GM19452 (cell line): Measurements from ENCODE around the gene KMT2E.
A peak's percentile ranks its signal among the peaks of the same experiment; 100 is the strongest.
"Not testable (repeated sequence)": the region's sequence is repeated elsewhere in the genome, so short reads cannot be mapped to it uniquely, and the experiment has no call there.

Source experiments
- ATAC-seq: cut with Tn5 transposase; IDR thresholded peaks from one replicate; pipeline ENCODE4 v1.9.1; 2021; ENCODE audit not compliant: unreplicated experiment

KMT2E gene

DNA sequence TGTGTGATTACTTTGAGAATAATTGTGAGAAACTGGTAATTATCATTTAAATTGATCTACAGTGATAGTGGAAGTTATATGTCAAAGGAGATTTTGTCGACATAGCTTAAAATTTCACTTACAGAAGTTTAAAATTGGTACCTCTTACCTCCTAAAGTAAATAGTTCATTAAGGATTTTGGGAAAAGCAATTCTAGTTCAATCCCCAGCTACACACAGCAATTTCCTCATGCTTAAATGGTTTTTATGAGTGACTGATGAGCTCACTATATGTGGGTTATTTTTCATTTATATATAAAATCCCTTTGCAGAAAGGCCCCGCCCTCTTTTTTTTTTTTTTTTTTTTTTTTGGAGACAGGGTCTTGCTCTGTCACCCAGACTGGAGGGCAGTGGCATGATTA, 12.7 kb downstream of the KMT2E start:
- ATAC-seq: no peak

DNA sequence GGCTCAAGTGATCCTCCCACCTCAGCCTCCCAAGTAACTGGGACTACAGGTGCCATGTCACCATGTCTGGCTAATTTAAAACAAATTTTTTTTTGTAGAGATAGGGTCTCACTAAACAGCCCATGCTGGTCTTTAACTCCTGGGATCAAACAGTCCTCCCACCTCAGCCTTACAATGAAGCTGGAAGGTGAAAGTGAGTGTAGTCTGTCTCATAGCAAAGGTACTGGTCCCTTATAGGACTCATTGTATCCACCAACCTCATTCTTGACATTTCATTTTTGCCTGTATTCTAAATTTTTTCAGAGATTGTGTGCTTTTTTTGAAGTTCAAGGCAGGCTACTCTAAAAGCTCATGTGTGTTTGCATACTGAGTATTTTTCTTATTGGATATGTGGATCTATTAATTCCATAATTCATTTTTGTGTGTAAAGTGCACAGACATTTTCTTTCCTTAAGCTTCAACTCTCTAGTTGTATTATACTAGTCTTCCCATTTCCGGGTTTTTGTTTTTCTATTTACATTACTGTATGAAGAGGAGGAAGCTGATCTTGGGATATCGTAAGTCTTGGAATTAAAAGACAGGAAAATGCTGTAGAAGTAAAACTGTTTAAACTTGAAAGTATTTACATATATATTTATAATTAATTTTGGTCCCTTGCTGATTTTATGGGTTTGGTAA, 13.3 kb downstream of the KMT2E start:
- no peak for ATAC-seq

DNA sequence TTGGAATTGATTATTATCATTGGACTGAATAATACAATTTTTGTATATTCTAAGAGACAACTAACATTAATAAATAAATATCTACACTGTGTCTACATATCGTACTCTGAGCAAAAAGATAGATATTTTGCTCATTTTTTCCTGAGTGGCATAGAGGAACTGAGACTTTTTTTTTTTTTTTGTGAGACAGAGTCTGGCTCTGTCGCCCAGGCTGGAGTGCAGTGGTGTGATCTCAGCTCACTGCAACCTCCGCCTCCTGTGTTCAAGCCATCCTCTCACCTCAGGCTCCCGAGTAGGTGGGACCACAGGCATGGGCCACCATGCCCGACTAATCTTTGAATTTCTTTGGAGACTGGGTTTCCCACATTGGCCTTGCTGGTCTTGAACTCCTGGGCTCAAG, 14.0 kb downstream of the KMT2E start:
- ATAC-seq: peak; percentile 54

DNA sequence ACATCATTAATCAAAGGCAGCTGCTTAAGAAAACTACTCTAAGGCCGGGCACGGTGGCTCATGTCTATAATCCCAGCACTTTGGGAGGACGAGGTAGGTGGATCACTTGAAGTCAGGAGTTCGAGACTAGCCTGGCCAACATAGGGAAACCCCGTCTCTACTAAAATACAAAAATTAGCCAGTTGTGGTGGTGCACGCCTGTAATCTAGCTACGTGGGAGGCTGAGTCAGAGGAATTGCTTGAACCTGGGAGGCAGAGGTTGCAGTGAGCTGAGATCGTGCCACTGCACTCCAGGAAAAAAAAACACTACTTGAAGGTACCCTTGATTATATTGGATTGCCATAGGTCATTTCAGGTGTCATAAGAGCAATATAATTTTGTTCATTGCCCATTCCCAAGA, 14.9 kb downstream of the KMT2E start:
- ATAC-seq: not testable (repeated sequence)

DNA sequence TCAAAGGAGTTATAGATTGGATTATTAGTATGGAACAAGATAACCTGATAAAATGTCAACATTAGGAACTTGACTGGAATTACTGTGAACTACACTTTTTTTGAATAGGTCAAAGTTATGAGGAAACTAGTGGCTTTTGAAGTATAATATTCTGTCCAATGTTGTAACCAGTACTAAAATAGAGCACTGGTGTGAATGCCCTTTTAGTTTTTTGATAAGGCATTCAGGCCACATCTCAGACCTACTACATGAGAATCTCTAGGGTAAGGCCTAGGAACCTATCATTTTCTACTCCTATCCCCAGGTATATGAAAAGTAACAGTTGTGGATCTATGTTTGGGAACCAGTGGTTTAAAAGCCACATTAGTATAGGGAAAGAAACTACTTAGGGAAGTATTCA, 16.4 kb downstream of the KMT2E start:
- no peak for ATAC-seq

DNA sequence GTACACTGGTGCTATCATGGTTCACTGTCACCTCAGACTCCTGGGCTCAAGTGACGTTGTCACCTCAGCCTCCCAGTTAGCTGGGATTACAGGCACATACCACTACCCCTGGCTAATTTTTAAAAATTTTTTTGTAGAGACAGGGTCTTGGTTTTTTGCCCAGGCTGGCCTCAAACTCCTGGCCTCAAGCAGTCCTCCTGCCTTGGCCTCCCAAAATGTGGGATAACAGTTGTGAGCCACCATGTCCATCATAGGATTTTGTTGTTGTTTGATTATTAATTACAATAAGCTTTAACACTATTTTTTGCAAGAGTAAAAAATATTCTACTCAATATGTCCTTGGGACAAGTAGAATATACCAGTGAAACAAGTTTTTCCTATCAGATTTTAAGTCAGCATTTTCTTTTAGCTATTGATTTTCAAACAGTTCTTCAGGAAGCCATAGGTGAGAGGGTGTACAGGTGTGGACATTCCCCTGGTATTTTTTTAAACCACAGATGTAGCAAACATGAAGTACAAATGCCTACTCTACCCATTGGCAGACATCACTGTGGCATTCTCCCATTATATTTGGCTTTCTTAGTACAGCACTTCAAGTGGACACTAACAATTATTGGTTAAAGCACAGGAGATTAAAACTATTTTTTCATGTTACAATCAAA, 18.7 kb downstream of the KMT2E start:
- ATAC-seq: no peak

DNA sequence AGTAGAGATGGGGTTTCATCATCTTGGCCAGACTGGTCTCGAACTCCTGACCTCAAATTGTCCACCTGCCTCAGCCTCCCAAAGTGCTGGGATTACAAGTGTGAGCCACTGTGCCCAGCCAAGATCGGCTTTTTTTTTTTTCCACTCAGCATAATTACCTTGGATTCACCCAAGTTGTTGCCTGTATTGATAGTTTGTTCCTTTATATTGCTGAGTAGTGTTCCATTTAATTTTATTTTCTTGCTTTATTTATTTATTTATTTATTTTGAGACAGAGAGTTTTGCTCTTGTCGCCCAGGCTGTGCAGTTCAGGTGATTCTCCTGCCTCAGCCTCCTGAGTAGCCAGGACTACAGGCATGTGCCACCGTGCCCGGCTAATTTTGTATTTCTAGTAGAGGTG, 21.3 kb downstream of the KMT2E start:
- ATAC-seq: no peak

DNA sequence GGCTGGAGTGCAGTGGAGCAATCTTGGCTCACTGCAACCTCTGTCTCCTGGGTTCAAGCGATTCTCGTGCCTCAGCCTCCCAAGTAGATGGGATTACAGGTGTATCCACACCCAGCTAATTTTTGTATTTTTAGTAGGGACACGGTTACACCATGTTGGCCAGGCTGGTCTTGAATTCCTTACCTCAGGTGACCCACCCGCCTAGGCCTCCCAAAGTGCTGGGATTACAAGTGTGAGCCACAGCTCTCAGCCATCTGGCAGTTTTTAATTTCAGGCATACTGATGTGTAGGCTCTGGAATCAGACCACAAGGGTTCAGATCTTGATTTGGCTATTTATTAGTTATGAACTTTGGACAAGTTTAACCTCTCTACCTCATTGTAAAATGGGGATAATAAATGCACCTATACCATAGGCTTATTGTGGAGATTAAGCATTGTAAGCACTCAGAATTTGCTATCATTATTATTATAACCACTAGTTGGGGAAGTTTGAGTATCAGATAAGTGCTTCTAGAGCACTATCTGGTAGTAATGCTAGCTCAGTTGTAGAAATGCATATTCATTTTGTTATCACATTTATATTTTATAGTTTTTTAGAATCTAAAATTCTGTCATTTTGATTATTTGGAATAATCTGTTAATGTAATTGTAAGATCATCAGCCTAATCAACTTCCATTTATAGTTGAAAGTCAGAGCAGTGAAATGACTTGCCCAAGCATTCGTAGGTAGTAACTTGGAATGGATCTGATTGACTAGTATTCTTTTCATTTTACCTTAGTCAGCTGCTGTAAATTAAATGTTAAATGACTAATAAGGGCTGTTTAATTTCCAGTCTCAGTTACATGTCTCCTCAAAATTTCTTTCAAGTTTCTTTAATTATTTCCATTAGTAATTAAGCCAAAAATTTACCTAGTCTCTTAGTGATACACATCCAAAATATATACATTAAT, 22.5 kb downstream of the KMT2E start:
- ATAC-seq: no peak

DNA sequence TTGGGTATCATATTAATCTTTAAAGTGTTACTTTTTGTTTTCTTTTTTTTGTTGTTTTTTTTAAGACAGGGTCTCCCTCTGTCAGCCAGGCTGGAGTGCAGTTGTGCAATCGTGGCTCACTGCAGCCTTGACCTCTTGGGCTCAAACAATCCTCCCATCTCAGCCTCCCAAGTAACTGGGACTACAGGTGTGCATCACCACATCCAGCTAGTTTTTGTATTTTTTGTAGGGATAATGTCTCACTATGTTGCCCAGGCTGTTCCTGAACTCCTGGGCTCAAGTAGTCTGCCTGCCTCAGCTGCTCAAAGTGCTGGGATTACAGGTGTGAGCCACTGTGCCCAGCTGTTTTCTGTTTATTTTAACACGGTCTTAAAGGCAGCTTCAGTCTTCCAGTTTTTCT, 23.3 kb downstream of the KMT2E start:
- no peak for ATAC-seq

DNA sequence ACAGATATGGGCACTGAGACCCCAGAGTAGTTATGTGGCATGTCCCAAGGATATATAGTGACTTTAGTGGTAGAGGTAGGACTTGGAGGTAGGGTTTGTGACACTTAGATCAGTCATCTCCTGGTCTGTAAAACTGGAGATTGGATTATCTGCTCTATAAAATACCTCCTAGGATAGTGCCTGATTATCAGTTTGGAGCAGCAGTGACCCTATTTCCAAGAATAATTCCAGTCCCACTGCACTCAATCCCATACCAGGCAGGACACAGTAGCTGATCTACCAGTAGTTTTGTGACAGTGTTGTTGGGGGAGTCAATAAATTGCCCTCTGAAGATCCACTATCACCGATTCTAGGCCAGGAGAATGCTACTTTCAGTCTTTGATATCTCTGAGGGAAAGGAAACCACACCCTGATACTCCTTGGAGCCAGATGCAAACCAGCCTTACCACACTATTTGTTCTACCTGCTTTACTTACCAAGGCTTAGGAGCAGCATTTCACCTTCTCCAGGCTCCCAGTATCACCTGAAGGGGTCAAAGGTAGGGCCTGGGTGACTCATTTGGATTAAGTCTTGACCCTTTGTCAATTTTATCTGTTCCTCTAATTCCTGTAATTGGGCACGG, 30.6 kb downstream of the KMT2E start:
- no peak for ATAC-seq

DNA sequence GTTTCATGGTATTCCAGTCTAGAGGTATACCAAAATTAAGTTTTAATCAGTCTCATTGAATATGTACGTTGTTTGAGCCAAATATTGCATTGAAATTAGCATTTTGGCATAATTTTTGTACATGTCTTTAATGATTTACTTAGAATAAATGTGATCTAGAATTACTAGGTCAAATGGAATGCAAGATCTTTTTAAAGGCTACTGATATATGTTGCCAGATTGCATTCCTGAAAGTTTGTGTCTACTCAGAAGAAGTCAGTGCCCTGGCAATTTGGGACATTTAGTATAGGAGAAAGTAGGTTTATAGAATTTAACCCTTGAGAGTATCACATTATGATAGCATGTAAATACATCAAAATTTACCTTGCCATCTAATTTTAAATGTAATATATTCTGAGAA, 32.4 kb downstream of the KMT2E start:
- no peak for ATAC-seq

DNA sequence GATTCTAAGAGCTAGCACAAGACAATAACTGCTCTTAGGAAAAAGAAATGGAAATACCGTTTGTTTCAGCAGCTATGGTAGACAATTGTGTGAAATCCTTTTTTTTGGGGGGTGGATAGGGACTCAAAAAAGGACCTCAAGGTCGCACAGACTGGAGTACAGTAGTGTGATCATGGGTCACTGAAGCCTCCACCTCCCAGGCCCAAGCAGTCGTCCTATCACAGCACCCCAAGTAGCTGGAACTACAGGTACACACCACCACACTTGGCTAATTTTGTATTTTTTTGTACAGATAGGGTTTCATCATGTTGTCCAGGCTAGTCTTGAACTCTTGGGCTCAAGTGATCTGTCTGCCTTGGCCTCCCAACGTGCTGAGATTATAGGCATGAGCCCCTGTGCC, 33.9 kb downstream of the KMT2E start:
- ATAC-seq: no peak

DNA sequence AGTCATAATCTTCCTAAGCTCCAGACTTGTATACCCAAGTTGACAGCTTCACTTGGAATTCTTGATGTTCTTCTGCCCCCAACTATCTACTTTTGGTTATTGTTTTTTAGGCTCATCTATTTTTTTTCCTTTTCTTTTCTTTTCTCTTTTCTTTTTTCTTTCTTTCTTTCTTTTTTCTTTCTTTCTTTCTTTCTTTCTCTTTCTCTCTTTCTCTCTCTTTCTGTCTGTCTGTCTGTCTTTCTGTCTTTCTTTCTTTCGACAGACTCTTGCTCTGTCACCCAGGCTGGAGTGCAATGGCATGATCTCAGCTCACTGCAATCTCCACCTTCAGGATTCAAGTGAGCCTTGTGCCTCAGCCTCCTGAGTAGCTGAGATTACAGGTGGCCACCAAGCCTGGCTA, 36.5 kb downstream of the KMT2E start:
- no peak for ATAC-seq

DNA sequence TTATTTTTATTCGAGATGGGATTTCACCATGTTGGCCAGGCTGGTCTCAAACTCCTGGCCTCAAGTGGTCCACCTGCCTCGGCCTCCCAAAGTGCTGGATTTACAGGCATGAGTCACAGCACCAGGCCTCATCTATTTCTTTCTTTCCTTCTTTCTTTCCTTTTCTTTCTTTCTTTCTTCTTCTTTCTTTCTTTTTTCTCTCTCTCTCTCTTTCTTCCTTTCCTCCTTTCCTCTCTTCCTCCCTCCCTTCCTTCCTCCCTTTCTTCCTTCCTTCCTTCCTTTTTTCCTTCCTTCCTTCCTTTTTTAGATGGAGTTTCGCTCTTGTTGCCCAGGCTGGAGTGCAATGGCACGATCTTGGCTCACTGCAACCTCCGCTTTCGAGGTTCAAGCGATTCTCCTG, 36.9 kb downstream of the KMT2E start:
- not testable (repeated sequence) for ATAC-seq

DNA sequence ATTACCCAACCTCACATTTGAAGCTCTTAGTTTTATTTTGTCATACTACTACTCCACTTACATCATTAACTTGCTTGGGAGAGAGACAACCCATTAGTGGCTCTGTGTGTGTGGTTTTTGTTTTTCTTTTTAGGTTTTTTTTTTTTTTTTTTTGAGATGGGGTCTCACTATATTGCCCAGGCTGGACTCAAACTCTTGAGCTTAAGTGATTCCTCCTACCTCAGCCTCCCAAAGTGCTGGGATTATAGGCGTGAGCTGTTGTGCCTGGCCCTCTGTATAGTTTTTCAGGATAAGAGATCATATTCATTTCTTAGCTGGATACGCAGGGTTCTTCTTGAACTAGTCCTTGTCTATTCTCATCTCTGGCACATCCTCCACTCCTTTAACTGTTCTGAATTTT, 41.1 kb downstream of the KMT2E start:
- ATAC-seq: no peak

DNA sequence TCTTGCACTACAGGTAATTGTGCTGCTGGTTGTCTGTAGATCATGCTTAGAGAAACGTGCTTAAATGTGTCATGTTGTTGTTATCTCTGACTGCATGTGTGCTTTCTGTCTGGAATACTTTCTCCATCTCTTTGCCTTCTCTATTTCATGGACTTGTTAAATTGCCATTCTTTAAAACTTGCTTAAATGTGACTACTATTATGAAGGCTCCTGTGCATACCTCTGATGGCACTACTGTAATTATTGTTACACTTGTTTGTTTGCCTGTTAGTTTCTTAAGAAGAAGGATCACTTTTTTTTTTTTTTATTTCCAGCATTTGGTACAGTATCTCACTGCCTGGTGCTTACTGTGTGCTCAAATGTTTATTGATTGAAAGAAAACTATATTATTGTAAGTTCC, 41.6 kb downstream of the KMT2E start:
- ATAC-seq: no peak

DNA sequence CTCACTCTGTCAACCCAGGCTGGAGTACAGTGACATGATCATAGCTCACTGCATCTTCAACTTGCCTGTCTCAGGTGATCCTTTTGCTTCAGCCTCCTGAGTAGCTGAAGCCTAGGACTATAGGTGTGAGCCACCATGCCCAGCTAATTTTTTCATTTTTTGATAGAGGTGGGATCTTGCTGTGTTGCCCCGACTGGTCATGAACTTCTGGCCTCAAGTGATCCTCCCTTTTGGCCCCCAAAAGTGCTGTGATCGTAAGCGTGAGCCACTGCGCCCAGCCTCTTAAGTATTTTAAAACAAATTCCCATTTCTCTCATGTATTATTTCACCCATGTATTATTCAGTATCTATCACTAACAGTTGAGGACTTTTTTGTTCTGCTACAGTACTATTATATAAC, 43.5 kb downstream of the KMT2E start:
- ATAC-seq: no peak

DNA sequence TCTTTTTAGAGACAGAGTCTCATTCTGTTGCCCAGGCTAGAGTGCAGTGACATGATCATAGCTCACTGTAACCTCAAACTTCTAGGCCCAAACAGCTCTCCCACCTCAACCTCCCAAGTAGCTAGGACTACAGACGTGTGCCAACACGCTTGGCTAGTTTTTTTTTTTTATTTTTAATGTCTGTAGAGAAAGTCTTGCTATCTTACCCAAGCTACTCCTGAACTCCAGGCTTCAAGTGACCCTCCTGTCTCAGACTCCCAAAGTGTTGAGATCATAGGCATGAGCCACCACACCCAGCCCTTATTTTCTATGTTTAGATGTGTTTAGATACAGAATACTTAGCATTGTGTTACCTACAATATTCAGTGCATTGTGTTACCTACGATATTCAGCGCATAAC, 46.4 kb downstream of the KMT2E start:
- ATAC-seq: no peak

DNA sequence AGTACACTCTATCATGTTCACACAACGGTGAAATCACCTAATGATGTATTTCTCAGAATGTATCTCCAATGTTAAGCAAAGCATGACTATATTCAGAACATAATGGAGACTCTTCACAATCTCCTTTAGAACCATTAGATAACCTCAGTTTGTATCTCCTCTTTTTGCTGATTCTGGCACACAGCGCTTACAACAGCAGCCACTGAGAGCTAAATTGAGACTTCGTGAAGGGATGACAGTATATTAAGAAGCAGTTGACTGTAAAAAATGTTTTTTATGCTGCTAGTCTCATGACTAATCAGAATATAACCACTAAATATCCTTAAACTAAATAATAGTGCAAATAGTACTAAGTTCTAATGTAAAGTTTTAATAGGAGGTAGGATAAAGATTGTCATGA, 46.9 kb downstream of the KMT2E start:
- no peak for ATAC-seq

DNA sequence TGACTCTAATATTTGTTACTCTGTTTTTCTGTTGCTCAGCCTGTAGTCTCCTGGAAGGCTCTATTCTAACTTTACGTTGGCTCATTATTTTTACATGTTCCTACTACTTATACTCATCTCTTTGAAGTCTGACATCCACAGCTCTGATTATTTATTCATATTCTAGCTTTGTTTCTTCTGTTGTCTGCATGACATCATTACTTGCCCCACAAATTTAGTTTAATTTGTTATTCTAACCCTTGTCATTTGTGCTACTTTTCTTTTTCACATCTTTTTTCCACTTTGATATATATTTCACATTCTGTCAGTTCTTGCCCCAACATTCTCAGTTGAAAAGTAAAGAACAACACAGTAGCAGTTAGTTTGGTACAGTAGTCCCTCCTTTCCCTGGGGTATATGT, 51.1 kb downstream of the KMT2E start:
- no peak for ATAC-seq

DNA sequence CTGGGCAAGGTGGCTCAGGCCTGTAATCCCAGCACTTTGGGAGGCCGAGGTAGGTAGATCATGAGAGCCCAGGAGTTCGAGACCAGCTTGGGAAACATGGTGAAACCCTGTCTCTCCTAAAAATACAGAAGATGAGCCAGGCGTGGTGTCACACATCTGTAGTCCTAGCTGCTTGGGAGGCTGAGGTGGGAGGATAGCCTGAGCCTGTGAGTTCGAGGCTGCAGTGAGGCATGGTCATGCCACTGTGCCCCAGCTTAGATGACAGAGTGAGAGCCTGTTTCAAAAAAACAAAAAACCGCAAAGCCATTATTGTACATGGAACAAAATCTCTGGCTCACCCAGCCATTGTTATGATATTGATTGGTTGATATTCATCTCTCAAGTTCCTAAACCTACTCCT, 53.7 kb downstream of the KMT2E start:
- ATAC-seq: no peak

DNA sequence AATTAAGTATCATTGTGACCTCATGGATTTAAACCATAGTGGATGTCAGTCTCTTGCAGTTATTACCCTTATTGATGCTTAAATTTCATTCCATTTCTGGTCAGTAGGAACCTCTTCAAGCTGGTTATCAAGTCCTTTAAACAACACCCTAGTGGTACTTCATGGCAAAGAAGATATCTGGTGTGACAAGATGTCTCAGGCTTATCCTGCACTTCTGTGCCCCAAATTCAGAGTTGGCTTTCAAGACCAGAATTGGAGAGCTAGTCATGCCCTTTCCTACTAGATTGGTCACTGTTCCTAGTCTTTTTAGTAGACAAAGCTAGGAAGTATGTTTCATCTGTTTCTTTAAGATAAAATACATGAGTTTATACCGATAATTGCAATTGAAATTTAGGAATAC, 54.9 kb downstream of the KMT2E start:
- no peak for ATAC-seq
